HUES6 (cell line): ENCODE measurements around the gene P4HA1.
"Not testable (repeated sequence)": the region's sequence is repeated elsewhere in the genome, so short reads cannot be mapped to it uniquely, and the experiment has no call there.

ENCODE experiments used
- H3K27ac ChIP-seq: 2 replicates; pipeline ENCODE4 v1.7.0; 2013; ENCODE audit warnings: low read depth, mild to moderate bottlenecking, low read length, inconsistent platforms
- H3K27me3 ChIP-seq: 2 replicates; pipeline ENCODE4 v1.6.1; 2013; ENCODE audit warnings: low read length; ENCODE audit not compliant: control insufficient read depth, insufficient read depth
- H3K36me3 ChIP-seq: 2 replicates; pipeline ENCODE4 v1.6.1; 2013; ENCODE audit warnings: low read length; ENCODE audit not compliant: control insufficient read depth, insufficient read depth
- H3K4me1 ChIP-seq: 2 replicates; pipeline ENCODE4 v1.6.1; 2013; ENCODE audit warnings: low read length; ENCODE audit not compliant: control insufficient read depth, insufficient read depth
- H3K4me3 ChIP-seq: 2 replicates; pipeline ENCODE4 v1.5.1; 2013; ENCODE audit warnings: low read depth, low read length
- H3K9ac ChIP-seq: one replicate; pipeline ENCODE4 v1.6.1; 2013; ENCODE audit warnings: mild to moderate bottlenecking, low read length
- H3K9me3 ChIP-seq: 2 replicates; pipeline ENCODE4 v1.6.1; 2013; ENCODE audit warnings: low read depth, low read length; ENCODE audit not compliant: control insufficient read depth, insufficient read depth

The P4HA1 gene

GRCh38 chr10:73043319-73043718 is 53.3 kb downstream of the P4HA1 start:
- Histone ChIP-seq H3K9ac (no peak overlapping the region), H3K4me3 (no peak overlapping the region), H3K27me3 (no peaks in the 10 kb centered on the region), H3K9me3 (no peaks in the 10 kb centered on the region), H3K36me3 (peaks cover 11% of the 10 kb centered on the region), H3K27ac (peak overlapping the region; percentile 68), H3K4me1 (peaks cover 32% of the 10 kb centered on the region)

GRCh38 chr10:73042130-73042529 is 54.5 kb downstream of the P4HA1 start:
- Histone ChIP-seq H3K4me1 (peaks cover 32% of the 10 kb centered on the region), H3K4me3 (no peak overlapping the region), H3K9ac (no peak overlapping the region), H3K27me3 (no peaks in the 10 kb centered on the region), H3K9me3 (no peaks in the 10 kb centered on the region), H3K27ac (no peak overlapping the region), H3K36me3 (peaks cover 11% of the 10 kb centered on the region)

GRCh38 chr10:73039635-73040034 is 57.0 kb downstream of the P4HA1 start:
- H3K27me3 ChIP-seq, result no peaks in the 10 kb centered on the region

GRCh38 chr10:73036285-73036684 is 60.4 kb downstream of the P4HA1 start:
- H3K9me3 ChIP-seq, H3K9ac ChIP-seq, H3K4me1 ChIP-seq, H3K36me3 ChIP-seq, H3K4me3 ChIP-seq, H3K27ac ChIP-seq, H3K27me3 ChIP-seq: not testable (repeated sequence)

More at GRCh38 chr10:73039635-73040034, 57.0 kb downstream of the P4HA1 start:
- peaks cover 14% of the 10 kb centered on the region for H3K4me1 ChIP-seq
- H3K36me3 ChIP-seq, result peaks cover 1% of the 10 kb centered on the region
- H3K9ac ChIP-seq, result no peak overlapping the region
- H3K9me3 ChIP-seq, result no peaks in the 10 kb centered on the region
- no peak overlapping the region for H3K4me3 ChIP-seq
- no peak overlapping the region for H3K27ac ChIP-seq

- Histone ChIP-seq H3K4me3 (no peak overlapping the region), H3K36me3 (peaks cover 27% of the 10 kb centered on the region), H3K27ac (no peak overlapping the region), H3K4me1 (no peaks in the 10 kb centered on the region), H3K9me3 (no peaks in the 10 kb centered on the region), H3K9ac (no peak overlapping the region), H3K27me3 (no peaks in the 10 kb centered on the region)
Measured at GRCh38 chr10:73032536-73032935, 64.1 kb downstream of the P4HA1 start.

- not testable (repeated sequence) for H3K27ac ChIP-seq, H3K27me3 ChIP-seq, H3K4me1 ChIP-seq, H3K9me3 ChIP-seq, H3K9ac ChIP-seq, H3K4me3 ChIP-seq
- H3K36me3 ChIP-seq, result peaks cover 21% of the 10 kb centered on the region
Measured at GRCh38 chr10:73026623-73027022, 70.0 kb downstream of the P4HA1 start.

GRCh38 chr10:73023455-73024070 is 73.1 kb downstream of the P4HA1 start:
- not testable (repeated sequence) for H3K36me3 ChIP-seq, H3K27me3 ChIP-seq, H3K27ac ChIP-seq, H3K4me1 ChIP-seq, H3K4me3 ChIP-seq, H3K9ac ChIP-seq, H3K9me3 ChIP-seq

GRCh38 chr10:73022961-73023360 is 73.7 kb downstream of the P4HA1 start:
- not testable (repeated sequence) for H3K9ac ChIP-seq, H3K4me1 ChIP-seq, H3K27me3 ChIP-seq, H3K36me3 ChIP-seq, H3K9me3 ChIP-seq, H3K4me3 ChIP-seq, H3K27ac ChIP-seq

GRCh38 chr10:73021538-73022164 is 75.0 kb downstream of the P4HA1 start:
- not testable (repeated sequence) for H3K9ac ChIP-seq, H3K27me3 ChIP-seq, H3K4me3 ChIP-seq, H3K27ac ChIP-seq, H3K4me1 ChIP-seq, H3K9me3 ChIP-seq, H3K36me3 ChIP-seq

- Histone ChIP-seq H3K27ac (no peak overlapping the region), H3K36me3 (peaks cover 2% of the 10 kb centered on the region), H3K4me3 (no peak overlapping the region), H3K27me3 (no peaks in the 10 kb centered on the region), H3K4me1 (peaks cover 5% of the 10 kb centered on the region; the same call in 1 of the 2 replicates), H3K9ac (no peak overlapping the region), H3K9me3 (no peaks in the 10 kb centered on the region)
Measured at GRCh38 chr10:73021050-73021449, 75.6 kb downstream of the P4HA1 start.

GRCh38 chr10:73019100-73019499 is 77.6 kb downstream of the P4HA1 start:
- Histone ChIP-seq H3K27ac (no peak overlapping the region), H3K4me3 (no peak overlapping the region), H3K27me3 (no peaks in the 10 kb centered on the region), H3K36me3 (peaks cover 10% of the 10 kb centered on the region), H3K9me3 (no peaks in the 10 kb centered on the region), H3K9ac (no peak overlapping the region), H3K4me1 (peaks cover 5% of the 10 kb centered on the region; the same call in 1 of the 2 replicates)
